Fibroblast of the aortic adventitia (primary cell): ENCODE results near the gene SKIC8. TPM values are rescaled to one million over a fixed set of nuclear protein-coding genes. Genes with fewer than 3 reads are reported as not detected.

Experiments used
- DNase-seq: peaks from one replicate; pipeline ENCODE4 v3.0.0-alpha.2; 2010; ENCODE audit warnings: low read depth
- H3K4me3 ChIP-seq: 2 replicates; pipeline ENCODE4 v1.5.1; 2011; ENCODE audit warnings: low read depth, mild to moderate bottlenecking, control low read depth, low read length, moderate library complexity
- CTCF ChIP-seq: IDR thresholded peaks from 2 replicates; pipeline ENCODE4 v1.5.1; 2011; ENCODE audit warnings: mild to moderate bottlenecking, low read length, control low read depth, inconsistent platforms; ENCODE audit not compliant: insufficient read depth
- total RNA-seq: library from RNA; depleted of rRNA; stranded (reverse); fragments of >200 nt; gene quantifications from 2 replicates; pipeline ENCODE4 v1.2.3, GENCODE V29; 2012; ENCODE audit warnings: low replicate concordance

SKIC8 gene
- total RNA-seq, 1 donor: 62.1 TPM

GRCh38 chr15:78329625-78330024 is 30.2 kb upstream of the SKIC8 start:
- TF ChIP-seq CTCF: no peak
- no peak overlapping the region for H3K4me3 ChIP-seq
- DNase-seq: no peak

DNA sequence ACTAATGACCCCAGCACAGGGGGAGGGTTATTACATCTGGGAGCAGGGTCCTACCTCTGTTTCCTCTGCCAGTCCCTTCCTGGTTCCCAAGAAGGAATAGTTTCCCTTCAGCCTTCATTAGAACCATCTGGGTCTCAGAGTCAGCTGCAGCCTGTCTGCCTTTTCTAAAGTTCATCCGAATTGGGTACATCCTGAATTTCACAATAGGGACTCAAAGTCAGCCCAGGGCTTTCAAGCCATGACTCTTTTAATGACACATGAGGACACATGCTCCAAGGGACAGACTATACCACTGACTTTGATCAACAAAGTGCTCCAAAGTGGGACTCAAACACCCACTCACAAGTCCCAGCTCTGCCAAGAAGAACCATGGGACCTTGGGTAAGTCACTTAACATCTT is 28.1 kb upstream of the SKIC8 start:
- TF ChIP-seq CTCF: no peak
- DNase-seq: no peak
- no peak overlapping the region for H3K4me3 ChIP-seq

- TF ChIP-seq CTCF: no peak
- DNase-seq: no peak
- no peak overlapping the region for H3K4me3 ChIP-seq
These were observed 25.9 kb upstream of the SKIC8 start for GRCh38 chr15:78325092-78325843.

DNA sequence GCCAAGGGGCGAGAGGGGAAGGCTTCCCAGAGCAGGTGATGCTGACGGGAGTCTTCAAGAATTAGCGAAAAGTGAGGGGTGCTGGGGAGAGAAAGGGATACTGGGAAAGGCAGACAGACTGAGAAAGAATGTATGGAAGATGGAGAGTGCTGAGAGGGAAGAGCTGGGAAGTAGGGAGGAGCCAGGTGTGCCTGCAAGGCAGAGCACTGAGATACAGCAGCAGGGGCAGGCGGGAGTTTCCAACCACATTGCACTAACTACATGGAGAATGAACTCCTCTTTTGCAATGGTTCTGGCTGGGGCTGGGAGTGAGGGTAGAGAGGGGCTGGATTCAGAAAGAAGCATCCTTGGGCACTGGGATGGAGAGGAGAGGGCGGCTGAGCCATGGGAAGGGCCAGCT is 24.7 kb upstream of the SKIC8 start:
- H3K4me3 ChIP-seq: no peak overlapping the region
- no peak for DNase-seq
- TF ChIP-seq CTCF: no peak

DNA sequence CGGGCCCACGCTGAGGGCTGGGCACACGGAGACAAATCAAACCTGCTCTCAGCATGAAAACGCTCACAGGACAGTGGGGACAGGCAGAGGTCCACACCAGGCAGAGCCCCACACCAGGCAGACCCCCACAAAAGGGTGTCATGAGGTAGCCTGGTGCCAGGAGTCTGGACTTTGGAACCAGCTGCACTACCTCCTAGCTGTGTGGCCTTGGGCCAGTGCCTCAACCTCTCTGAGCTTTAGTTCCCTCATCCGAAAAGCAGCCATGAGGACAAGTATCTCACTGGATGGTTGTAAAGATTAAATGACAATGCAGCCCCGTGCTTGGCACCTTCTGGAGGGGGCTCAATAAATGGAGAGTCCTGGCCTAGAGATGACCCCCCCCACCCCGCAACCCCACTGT is 24.3 kb upstream of the SKIC8 start:
- H3K4me3 ChIP-seq: no peak overlapping the region
- no peak for DNase-seq
- no peak for TF ChIP-seq CTCF

DNA sequence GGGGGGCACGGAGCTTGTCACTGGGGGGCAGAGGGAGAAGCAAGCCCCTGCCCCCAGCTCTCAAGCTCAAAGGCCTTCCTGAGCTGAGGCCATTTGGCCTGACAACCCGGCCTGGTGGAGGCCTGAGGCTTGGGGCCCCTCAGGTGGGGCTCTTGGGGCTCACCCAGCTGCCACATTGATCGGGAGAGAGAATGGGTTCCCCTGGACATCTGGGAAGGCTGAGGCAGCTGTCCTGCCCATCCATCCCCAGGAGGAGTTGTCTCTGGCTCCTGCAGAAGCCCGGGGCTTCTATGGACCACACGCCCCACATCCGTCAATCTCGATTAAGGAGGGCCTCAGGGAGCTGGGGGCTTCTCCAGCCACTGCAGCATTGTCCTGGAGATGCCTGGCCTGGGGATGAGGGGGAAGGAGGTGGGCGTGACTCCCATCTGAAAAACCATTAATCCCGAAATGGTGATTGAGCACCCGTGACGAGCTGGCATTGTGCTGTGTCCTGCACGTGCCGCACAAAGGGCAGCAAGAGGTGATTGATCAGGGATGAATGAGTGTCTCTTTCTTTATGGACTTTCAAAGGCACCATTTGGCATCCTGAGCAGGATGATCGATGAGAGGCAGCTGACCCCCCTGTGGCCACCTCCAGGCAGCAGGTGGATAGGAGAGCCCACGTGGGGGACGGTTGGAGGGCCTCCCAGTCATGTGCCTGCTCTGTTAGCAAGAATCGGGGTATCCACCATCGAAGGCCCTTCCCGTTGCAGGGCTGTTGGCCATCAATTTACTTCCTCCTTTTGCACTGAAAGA is 23.5 kb upstream of the SKIC8 start:
- H3K4me3 ChIP-seq: no peak overlapping the region
- no peak for DNase-seq
- TF ChIP-seq CTCF: no peak

GRCh38 chr15:78322243-78322642 is 22.8 kb upstream of the SKIC8 start:
- DNase-seq: no peak

More at GRCh38 chr15:78322243-78322642, 22.8 kb upstream of the SKIC8 start:
- H3K4me3 ChIP-seq: no peak overlapping the region
- TF ChIP-seq CTCF: no peak
